HG03045 (cell line): Measurements from ENCODE around the gene LNPEP.
A peak's percentile ranks its signal among the peaks of the same experiment; 100 is the strongest.

Experiments
- ATAC-seq: cut with Tn5 transposase; IDR thresholded peaks from one replicate; pipeline ENCODE4 v1.9.1; 2021; ENCODE audit warnings: mild to moderate bottlenecking, moderate library complexity; ENCODE audit not compliant: unreplicated experiment

LNPEP gene

DNA sequence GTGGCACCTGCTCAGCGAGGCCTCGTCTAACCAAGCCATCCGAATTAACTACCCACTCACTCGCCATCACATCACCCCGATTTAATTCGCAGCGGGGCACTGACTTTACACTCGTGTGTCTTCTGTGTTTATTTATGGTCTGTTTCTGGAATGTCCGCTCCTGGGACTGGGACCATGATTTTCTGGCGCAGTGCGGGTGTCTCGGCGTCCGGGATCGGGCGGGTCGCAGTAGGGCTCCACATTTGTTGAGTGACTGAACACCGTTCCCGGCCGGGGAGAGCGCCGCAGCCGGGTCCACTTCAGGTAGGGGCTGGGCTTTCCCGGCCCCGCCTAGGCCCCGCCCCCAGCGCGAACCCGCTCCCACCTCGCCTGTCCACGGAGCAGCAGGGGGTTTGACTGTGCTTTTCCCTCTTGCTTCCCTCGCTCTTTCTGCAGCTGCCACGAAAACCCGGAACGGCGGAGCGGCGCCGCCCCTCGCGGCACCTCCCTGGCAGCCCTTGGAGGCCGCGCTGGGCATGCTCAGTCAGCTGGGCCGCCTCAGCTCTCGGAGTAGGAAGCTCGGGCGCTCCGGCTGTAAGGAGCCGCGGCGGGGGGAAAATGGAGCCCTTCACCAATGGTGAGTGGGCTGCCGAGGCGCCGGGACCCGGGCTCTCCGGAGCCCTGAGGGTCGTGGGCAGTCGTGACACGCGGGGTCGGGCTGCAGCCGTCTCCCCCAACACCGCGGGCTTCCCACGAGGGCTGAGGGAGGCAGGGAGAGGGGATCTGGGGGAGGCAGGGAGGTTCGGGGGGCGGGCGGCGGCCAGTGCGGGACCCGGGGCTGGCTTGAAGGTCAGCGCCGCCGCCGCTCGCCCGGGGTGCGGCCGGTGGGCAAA, at the start of gene LNPEP:
LNPEP (plus strand) TSS at position 522 of the 872 bp plus-strand sequence; CDS start at position 598, 76 bp downstream.
- peak; percentile 63 for ATAC-seq

DNA sequence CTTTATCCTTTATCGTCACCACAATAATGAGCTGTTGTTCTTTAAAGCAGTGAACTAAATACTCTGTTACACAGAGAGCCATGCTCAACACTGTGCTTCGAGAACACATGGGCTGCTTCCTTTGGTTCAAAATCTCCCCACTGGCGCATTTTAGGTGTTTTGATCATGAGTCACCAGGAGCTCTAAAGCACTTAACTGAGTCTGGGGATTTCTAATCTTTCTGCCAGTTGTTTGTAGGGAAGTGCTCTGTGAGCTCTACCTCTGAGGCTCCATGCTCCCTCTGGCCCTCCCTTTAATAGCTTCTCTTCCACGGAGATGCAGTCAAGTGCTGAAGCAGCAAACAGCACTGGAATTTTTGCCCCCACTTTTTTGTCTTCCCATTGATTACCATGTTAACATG, 42.5 kb upstream of the LNPEP start:
- no peak for ATAC-seq

DNA sequence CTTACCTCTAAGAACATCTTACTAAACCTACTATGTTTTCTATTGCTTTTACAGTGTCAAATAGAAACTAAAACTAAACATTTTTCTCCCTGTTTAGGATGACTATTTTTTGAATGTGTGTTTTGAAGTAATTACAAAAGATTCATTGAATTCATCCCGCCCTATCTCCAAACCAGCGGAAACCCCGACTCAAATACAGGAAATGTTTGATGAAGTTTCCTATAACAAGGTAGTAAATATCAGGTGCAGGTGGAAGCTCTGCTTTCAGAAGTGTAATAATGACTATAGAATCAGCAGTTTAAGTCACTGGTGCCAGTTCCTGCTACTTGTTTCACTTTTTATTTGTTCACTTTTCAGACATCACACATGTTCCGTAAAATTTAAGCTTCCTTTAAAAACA, 39.6 kb upstream of the LNPEP start:
- ATAC-seq = peak; percentile 68

DNA sequence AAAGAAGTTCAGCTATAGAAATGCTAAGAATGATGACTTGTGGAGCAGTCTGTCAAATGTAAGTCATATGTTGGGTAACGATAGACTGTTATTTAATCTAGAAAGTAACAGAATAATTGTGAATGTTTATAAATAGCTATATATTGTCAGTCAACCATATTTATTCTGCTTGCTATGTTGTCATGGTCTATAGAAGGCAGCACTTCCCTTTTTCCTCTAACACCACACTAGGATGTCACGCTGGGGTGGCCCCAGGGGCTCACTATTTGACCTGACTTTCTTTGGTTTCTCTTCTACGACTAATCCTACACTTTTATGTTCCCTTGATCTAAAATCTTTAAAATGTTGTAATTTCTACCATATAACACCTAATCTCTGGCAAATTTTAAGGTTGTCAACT, 39.1 kb upstream of the LNPEP start:
- ATAC-seq = peak; percentile 83

DNA sequence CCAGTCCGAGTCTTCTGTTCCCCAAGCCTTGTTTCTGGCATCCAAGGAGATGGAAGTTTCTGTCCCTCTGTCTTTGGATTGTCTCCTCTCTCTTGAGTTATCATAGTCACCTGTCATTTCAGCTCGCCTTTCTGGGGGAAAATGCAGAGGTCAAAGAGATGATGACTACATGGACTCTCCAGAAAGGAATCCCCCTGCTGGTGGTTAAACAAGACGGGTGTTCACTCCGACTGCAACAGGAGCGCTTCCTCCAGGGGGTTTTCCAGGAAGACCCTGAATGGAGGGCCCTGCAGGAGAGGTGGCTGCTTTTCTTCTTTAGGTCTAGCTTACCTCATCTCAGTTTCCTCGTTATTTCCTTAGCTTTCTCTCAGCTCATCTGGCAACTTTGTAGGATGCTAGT, 34.5 kb upstream of the LNPEP start:
- ATAC-seq = no peak

DNA sequence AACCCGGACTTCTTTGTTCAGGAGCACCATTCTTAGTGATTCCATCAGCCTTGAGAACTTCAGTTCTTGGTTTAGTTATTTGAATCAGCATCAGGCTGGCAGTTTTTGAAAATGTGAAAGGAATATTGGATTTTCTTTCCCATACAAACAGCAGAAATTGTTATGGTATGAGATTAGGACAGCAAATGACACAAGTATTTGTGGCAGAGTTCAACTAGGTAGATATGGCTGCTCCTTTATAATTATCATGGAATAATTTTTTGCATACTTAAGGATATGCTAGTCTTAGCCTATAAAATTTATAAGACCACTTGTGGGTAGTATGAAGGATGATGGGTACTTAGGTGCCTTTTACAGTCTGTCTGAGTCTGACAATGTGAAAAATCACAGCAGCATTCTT, 34.0 kb upstream of the LNPEP start:
- ATAC-seq = no peak

DNA sequence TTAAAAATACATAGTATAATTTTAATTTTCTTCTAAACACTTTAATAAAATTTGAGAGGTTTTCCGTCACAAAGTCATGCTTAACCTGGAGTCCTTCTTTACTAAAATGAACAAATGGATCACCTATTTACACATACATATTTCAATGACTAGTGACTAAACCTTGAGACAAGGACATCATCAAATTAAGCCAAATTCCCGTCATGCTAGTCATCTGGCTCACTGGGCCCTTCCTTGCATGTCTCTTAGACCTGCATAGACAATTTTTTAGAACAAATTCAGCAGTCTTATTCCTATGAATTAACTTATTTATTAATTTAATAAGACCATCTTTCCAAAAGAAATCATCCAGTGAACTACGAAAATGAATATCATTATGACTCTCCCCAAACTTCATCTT, 33.0 kb upstream of the LNPEP start:
- no peak for ATAC-seq

DNA sequence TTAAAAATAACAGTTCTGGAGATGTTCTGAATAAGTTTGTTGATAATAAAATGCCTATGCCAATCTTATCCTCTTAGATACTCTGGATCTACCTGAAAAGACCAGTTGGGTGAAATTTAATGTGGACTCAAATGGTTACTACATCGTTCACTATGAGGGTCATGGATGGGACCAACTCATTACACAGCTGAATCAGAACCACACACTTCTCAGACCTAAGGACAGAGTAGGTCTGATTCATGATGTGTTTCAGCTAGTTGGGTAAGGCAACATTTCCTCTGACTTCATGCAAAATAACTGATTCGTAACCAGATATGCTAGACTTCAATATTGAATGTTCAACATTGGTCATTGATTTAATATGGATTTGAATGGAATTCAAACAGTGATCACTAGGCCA, 32.6 kb upstream of the LNPEP start:
- no peak for ATAC-seq

DNA sequence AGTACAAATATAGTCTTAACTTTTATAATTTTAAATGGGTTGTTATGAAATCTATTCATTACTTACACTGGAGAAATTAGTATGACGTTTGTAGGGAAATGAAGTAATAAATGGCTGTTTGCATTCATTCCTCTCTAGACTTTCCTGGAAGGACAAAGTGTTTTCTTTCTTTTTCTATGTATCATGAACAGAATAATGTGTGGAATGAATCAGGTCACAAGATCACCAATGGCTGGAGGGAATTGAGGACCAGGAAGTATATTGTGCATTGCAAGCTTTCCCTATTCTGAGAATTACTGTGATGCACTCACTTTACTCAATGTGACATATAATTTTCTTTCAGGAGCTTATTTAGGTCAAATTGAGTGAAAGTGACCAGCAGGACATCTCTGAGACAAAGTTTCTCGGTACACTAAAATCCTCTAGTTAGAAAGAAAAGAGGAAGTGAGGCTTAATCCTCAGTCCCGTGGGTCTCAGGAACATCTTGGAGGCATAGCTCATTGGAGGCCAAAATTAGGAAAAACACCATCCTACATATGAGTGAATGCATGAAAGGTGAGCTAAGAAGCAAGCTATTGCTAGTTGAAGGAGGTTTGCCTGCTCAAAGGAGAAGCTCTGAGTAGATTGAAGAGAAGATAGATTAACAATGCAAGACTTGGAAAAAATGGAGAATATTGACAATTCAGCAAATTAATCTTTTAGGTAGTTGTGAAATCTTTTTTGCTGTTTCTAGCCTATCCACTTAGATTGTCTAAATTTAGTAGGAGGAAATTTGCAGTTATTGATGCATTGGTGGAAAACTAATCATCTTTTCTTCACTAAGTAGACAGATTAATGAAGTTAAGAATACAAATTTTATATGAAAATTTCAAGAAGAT, 31.6 kb upstream of the LNPEP start:
- ATAC-seq = no peak

DNA sequence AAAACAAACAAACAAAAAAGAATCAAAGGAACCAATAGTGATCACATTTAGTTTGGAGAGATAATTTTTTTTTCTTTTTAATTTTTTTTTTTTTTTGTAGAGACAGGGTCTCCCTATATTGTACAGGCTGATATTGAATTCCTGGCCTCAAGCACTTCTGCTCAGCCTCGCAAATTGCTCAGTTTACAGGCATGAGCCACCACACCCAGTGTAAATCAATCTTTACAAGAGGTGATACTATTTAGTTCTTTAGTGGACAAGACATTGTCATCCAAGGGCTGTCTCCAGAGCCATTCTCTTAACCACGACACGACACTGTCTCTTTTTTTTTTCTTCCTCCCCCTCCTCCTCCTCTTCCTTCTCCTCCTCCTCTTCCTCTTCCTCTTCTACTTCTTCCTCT, 30.0 kb upstream of the LNPEP start:
- ATAC-seq = no peak

DNA sequence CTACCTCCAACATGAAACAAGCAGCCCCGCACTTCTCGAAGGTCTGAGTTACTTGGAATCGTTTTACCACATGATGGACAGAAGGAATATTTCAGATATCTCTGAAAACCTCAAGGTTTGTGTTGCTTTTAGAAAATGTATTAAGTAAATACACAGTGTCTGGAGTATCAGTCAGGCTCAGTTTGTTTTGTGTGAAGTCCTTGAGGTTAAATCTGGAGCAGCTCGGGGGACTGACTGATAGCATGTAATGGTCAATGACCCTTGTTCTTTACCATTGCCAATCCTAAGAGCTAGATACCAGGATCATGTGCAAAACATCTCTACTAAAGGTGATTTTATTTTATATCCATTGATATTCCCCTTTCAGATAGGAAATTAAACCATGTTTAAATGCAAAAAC, 26.9 kb upstream of the LNPEP start:
- no peak for ATAC-seq

DNA sequence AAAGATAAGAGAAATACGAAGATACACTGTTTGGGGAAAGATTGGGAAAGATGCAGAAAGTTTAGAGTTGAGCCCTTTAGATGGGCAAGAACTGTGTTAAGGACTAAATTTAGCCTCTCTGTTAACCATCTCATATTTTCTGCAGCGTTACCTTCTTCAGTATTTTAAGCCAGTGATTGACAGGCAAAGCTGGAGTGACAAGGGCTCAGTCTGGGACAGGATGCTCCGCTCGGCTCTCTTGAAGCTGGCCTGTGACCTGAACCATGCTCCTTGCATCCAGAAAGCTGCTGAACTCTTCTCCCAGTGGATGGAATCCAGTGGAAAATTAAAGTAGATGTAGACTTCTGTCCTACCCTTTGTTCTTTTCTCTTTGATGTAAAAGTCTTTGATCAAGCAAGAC, 26.4 kb upstream of the LNPEP start:
- ATAC-seq = no peak

DNA sequence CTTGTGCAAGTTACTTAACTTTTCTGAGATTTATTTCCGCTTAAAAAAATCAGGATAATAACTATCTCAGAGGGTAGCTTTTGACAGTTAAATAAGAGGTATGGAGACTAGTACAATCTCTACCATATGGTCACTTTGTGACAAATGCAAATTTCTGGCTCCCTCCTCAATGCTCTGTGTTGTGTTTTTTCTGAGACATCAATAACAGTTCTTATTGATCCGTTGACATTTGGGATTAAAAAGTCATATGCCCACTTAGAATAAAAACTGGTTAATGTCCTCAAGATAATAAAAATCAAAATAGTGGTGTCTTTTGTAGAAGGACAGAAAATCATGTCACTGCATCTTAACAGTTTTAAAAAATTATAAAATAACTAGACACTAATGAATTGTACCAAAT, 24.7 kb upstream of the LNPEP start:
- no peak for ATAC-seq

DNA sequence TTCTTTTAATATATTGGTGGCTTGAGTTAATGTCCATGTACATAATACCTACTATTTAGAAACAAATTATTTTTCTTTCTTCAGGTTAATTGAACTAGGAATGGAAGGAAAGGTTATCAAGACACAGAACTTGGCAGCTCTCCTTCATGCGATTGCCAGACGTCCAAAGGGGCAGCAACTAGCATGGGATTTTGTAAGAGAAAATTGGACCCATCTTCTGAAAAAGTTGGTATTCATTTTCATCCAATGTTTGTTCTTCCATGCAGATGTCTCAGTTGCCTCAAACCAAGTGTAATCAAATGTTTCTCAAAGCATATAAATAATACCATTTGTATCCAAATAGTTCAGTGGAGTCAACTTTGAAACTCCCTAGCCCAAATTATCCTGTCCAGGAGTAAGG, 22.6 kb upstream of the LNPEP start:
- ATAC-seq = no peak

DNA sequence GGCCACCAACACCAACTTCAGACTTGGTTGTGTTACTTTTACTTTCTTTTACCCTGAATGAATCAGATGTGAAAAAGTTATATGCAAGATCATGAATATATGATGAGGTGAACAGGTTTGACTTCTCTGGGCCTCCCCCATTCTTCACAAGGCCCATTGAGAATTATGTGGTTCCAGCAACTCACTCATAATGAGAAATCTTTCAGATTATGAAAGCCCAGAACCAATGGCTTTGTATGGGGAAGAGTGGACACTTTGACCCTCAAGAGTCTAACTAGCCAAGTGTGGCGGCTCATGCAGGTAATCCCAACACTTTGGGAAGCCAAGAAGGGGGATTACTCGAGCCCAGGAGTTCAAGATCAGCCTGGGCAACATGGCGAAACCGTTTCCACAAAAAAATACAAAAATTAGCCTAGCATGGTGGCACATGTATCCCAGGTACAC, 16.1 kb upstream of the LNPEP start:
- ATAC-seq = peak; percentile 66

DNA sequence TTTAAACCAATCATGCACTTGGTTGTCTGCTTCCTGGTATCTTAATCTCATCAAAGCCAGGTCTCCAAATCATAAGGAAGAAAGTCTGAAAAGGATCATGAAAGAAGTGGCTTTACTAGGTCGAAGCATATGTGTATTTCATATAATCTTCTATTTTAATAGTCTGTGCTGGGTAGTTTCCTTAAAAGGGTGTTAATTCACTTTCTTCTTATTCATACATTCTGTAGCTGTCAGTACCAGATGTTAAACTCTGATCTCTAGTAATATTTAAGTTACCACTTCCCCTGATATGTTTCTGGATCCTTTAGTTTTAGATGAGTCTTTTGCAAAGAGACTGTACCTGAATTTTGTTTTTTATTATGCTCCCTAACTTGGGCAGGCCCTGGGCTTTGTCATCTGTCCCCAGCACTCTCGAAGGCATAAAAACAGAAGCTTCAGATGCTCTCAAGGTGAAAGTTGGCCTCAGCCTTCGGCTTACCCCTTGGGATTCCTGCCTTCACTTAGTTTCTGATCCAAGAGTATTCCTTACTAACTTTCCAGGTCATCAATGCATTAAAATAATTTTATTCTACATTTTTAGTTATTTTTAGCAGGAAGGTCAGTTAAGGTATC, 15.0 kb upstream of the LNPEP start:
- no peak for ATAC-seq

DNA sequence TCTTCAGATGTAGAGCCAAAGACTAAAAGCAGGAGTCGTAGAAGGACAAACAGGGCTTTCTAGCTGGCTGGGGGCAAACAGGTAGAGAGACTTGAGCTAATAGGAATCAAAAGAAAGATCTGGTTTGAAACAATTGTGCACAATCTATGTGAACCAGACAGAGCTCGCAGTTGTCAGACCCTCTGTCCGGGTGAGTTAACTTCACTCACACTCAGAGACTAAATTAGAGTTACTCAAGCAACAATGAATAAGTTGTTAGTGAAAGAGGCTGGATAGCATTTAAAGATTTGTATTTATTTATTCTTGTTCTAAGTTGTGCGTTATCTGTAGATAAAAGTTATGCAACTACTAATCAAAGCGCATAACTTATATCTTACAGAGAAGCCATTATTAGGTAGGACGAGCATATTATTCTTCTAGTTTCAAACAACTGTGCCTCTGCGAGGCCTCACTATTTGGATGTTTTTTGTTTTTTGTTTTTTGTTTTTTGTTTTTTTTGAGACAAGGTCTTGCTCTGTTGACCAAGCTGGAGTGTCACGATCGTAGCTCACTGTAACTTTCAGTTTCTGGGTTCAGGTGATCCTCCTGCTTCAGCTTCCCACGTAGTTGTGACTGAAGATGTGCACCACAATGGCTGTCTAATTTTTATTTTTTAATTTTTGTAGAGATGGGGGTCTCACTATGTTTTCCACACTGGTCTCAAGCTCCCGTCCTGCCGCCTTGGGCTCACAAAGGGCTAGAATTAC, 13.2 kb upstream of the LNPEP start:
- no peak for ATAC-seq

DNA sequence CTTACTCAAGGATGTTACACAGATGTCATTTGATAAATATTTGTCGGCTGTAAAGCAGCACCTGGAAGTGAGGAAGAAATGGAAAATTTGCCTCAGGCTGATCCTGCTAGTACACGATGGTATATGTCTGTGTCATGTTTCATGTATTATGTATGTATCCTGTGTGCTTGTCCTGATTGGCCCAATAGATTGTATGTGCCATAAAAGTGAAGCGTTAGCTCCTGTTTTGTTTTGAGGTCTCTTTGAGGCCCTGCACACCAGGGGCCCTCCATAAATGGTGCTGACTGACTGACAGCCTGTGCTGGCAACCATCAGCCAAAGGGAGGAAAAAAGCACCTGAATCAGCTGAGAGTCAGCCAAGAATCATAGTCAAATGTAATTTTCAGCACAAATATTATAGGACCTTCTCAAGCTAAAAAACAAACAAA, 11.8 kb upstream of the LNPEP start:
- ATAC-seq = no peak

DNA sequence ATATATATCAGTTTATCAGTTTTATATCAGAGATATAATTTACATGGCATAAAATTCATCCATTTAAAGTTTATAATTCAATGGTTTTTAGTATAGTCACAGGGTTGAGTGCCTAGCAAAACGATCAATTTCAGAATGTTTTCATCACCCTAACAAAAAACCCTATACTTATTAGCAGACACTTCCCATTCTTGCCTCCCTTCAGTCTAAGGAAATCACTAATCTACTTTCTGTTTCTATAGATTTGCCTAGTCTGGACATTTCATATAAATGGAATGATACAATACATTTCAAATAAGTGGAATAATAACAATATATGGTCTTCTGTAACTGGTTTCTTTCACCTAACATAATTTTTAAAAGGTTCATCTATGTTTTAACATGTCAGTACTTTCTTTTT, 9.6 kb upstream of the LNPEP start:
- ATAC-seq = no peak

DNA sequence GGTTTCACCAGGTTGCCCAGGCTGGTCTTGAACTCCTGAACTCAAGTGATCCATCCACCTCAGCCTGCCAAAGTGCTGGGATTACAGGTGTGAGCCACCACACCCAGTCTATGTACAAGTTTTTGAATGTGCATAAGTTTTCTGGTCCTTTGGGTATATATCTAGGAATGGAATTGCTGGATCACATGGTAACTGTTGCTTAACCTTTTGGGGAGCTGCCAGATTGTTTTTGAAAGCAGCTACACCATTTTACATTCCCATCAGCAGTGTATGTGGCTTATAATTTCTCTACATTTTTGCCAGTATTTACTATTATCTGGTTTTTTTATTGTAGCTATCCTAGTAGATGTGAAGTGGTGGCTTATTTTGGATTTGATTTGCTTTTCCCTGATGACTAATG, 8.9 kb upstream of the LNPEP start:
- ATAC-seq = no peak
